ENCODE data around the gene SCN5A.

The SCN5A gene

GRCh38 chr3:38689774-38690173 lies 40.3 kb upstream of the SCN5A start:
- no peaks in the 10 kb centered on the region for H3K36me3 ChIP-seq
- no peak for TF ChIP-seq CTCF (IDR thresholded peaks at IDR 0.05; ENCODE audit: low read depth, low read length)
- no peaks in the 10 kb centered on the region for H3K4me1 ChIP-seq

DNA sequence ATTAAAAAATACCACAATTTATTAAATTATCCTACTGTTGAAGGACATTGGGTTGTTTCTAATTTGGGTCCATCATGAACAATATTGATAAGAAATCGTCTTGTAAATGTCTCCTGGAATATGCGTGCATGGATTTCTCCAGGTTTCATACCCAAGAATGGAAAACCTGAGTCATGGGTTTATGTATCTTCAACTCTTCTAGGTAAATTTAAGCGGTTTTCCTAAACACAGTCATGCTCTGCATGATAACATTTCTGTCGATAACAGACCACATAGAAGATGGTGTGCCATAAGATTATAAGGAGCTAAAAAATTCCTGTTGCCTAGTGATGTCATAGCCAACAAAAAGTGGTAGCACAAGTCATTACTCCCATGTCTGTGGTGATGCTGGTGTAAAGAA lies 39.9 kb upstream of the SCN5A start:
- TF ChIP-seq CTCF (IDR thresholded peaks at IDR 0.05; ENCODE audit: low read depth, low read length), result no peak
- H3K9me3 ChIP-seq, result no peaks in the 10 kb centered on the region
- H3K4me3 ChIP-seq (ENCODE audit: low read depth, low read length), result no peak overlapping the region
- no peak for DNase-seq
- no peaks in the 10 kb centered on the region for H3K36me3 ChIP-seq
- H3K27me3 ChIP-seq, result no peaks in the 10 kb centered on the region
- no peaks in the 10 kb centered on the region for H3K4me1 ChIP-seq

More at GRCh38 chr3:38689774-38690173, 40.3 kb upstream of the SCN5A start:
- DNase-seq, result no peak
- H3K27me3 ChIP-seq, result no peaks in the 10 kb centered on the region
- no peaks in the 10 kb centered on the region for H3K9me3 ChIP-seq
- no peak overlapping the region for H3K4me3 ChIP-seq (ENCODE audit: low read depth, low read length)

GRCh38 chr3:38687321-38687720 lies 37.8 kb upstream of the SCN5A start:
- H3K27me3 ChIP-seq, result no peaks in the 10 kb centered on the region
- no peak for TF ChIP-seq CTCF (IDR thresholded peaks at IDR 0.05; ENCODE audit: low read depth, low read length)
- DNase-seq, result no peak

DNA sequence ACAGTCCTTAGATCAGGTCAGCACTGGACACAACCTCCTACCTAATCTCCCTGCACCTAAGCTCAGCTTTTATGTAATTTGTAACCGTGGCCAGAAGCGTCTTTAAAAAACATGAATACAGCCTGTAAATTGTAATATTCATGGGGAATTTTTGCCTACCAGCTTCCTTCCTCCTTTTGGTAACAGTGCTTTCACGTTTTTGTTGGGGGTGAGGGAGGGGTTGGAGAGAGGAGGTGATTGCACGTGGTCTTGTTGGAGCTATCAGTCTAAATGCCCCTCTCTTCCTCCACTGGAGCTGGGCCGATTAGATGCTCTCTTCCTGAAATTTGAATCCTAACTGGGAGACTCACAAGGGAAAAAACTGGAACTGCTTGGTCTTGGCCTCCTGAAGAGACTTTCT lies 35.1 kb upstream of the SCN5A start:
- no peak overlapping the region for H3K4me3 ChIP-seq (ENCODE audit: low read depth, low read length)
- peaks cover 4% of the 10 kb centered on the region; the same call in 1 of the 2 replicates for H3K27me3 ChIP-seq
- no peaks in the 10 kb centered on the region for H3K9me3 ChIP-seq
- H3K4me1 ChIP-seq, result no peaks in the 10 kb centered on the region
- TF ChIP-seq CTCF (IDR thresholded peaks at IDR 0.05; ENCODE audit: low read depth, low read length), result no peak
- DNase-seq, result no peak
- H3K36me3 ChIP-seq, result no peaks in the 10 kb centered on the region

More at GRCh38 chr3:38687321-38687720, 37.8 kb upstream of the SCN5A start:
- Histone ChIP-seq H3K9me3 (no peaks in the 10 kb centered on the region), H3K4me3 (ENCODE audit: low read depth, low read length) (no peak overlapping the region), H3K4me1 (no peaks in the 10 kb centered on the region), H3K36me3 (no peaks in the 10 kb centered on the region)

DNA sequence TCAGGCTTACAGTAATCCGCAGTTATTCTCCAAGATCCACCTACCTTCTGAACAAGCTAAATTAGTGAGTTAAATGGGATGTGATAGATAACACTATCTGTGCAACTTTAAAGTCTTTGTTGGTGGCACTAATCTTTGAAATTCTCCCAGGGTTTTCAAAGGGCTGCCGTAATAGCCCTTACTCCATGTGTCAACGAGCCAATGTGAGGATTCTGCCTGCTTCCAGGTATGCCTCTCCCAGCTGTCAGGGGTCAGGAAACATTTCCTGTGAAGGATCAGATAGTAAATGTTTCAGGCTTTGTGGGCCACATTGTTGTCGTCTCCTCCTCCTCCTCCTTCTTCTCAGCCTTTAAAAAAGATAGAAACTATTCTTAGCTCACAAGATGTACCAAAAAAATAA lies 20.2 kb upstream of the SCN5A start:
- TF ChIP-seq CTCF (IDR thresholded peaks at IDR 0.05; ENCODE audit: low read depth, low read length), result no peak
- Histone ChIP-seq H3K4me1 (no peaks in the 10 kb centered on the region), H3K27me3 (no peaks in the 10 kb centered on the region), H3K4me3 (ENCODE audit: low read depth, low read length) (no peak overlapping the region), H3K9me3 (no peaks in the 10 kb centered on the region), H3K36me3 (no peaks in the 10 kb centered on the region)
- no peak for DNase-seq

DNA sequence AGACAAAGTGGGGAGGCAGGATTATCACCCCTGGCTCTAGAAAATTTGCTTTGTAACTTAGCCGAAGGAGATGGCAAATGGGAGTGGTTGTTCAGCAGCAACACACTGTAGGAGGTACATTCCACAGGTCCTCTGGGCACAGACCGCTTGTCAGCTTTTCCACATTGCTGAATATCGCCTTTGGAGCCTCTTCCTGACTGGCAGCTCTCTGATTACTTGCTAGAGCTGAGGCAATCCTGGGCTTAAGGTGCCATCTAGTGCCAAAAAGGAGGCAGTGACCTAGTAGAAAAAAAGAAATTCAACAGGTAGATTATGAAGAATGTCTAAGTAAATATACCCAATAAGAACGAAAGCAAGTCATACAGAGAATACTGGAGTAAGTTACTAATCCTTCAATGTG lies 13.1 kb upstream of the SCN5A start:
- Histone ChIP-seq H3K27me3 (no peaks in the 10 kb centered on the region), H3K4me1 (no peaks in the 10 kb centered on the region), H3K36me3 (no peaks in the 10 kb centered on the region), H3K4me3 (ENCODE audit: low read depth, low read length) (no peak overlapping the region), H3K9me3 (no peaks in the 10 kb centered on the region)
- DNase-seq, result peak; percentile 35
- TF ChIP-seq CTCF (IDR thresholded peaks at IDR 0.05; ENCODE audit: low read depth, low read length), result peak; percentile 67
